Measurements from ENCODE around the gene HS6ST3. TPM values are rescaled to one million over a fixed set of nuclear protein-coding genes. Genes with fewer than 3 reads are reported as not detected.

The HS6ST3 gene
- total RNA-seq, 1 donor, result not detected

DNA sequence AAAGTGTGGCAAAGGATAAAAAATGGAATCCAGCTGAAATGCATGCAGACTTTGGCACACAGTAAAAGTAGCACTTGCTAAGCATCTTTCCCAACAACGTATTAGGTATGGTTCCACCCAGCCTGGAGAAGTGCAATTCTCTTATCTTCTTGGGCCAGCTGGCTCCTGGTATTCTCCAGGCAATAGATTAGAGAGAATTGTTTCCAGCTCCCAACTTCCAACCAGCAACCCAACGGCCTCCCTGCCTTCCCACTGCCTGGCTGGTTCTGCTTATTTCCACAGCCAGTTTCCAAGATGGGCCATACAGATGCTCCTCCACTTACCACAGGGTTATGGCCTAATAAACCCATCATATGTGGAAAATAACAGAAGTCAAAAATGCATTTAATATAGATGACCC is 771.0 kb downstream of the HS6ST3 start:
- DNase-seq (ENCODE audit: low read depth), result no peak
- TF ChIP-seq, protein P1, sequence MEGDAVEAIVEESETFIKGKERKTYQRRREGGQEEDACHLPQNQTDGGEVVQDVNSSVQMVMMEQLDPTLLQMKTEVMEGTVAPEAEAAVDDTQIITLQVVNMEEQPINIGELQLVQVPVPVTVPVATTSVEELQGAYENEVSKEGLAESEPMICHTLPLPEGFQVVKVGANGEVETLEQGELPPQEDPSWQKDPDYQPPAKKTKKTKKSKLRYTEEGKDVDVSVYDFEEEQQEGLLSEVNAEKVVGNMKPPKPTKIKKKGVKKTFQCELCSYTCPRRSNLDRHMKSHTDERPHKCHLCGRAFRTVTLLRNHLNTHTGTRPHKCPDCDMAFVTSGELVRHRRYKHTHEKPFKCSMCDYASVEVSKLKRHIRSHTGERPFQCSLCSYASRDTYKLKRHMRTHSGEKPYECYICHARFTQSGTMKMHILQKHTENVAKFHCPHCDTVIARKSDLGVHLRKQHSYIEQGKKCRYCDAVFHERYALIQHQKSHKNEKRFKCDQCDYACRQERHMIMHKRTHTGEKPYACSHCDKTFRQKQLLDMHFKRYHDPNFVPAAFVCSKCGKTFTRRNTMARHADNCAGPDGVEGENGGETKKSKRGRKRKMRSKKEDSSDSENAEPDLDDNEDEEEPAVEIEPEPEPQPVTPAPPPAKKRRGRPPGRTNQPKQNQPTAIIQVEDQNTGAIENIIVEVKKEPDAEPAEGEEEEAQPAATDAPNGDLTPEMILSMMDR (IDR thresholded peaks at IDR 0.05; ENCODE audit: insufficient read depth, low read depth, low read length), result no peak
- H3K4me3 ChIP-seq (ENCODE audit: low read depth, low read length), result no peak overlapping the region

DNA sequence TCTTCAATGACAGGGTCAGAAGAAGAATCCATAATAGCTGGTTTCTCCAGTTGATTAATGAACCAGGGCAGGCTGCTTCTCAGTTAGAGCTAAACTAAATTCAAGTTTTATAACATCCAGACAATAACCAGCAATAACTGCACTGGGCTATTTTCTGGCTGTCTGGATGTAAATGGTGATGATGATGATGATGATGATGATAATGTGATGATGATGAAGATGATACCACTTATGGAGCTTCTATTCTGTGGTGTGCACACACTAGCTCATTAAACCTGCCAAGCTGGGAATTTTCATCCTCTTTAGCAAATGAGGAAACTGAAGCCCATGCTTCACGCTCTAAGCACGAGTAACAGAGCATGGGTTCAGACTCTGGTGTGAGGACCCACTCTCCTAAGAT is 772.2 kb downstream of the HS6ST3 start:
- DNase-seq (ENCODE audit: low read depth), result no peak
- TF ChIP-seq, protein P1 (IDR thresholded peaks at IDR 0.05; ENCODE audit: insufficient read depth, low read depth, low read length), result no peak
- no peak overlapping the region for H3K4me3 ChIP-seq (ENCODE audit: low read depth, low read length)

DNA sequence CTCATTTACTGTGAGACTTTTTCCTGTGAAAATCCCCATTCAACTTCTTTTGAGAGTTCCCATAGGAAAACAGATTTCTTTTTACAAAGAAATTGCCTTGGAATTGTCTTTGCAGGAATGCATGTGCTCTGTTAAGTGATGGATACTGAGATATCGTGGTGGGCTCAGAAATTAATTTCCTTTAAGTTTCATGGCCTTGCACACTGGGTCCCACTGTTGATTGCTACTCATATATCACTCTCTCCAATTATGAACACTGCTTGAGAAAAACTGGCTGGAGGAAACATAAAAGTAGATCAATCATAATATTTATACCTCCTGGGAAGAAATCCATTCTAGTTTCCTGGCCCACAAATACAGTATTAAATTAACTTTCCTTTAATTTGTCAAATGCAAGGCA is 773.1 kb downstream of the HS6ST3 start:
- TF ChIP-seq, protein P1 (IDR thresholded peaks at IDR 0.05; ENCODE audit: insufficient read depth, low read depth, low read length), result no peak
- DNase-seq (ENCODE audit: low read depth), result no peak

DNA sequence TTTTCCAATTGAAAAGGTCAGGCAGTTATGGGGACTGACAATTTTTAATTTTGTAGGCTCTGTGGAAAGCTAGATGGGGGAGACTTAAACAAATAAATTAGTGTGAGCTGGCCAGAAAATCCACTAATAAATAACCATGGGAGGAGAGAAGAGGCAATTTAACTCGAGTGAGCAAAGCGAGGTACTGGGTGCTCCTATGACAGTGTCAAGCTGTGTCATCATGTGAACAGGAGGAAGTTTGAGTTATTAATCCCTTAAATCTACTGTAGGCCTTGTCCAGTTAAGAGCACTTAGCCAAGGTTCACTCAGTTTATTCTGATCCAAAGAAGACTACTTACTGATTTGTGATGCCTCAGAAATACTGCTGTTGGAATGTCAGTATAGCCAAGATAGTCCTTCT is 781.6 kb downstream of the HS6ST3 start:
- TF ChIP-seq, protein P1 (IDR thresholded peaks at IDR 0.05; ENCODE audit: insufficient read depth, low read depth, low read length), result no peak
- no peak overlapping the region for H3K4me3 ChIP-seq (ENCODE audit: low read depth, low read length)
- DNase-seq (ENCODE audit: low read depth), result no peak

More for the DNA sequence above, 773.1 kb downstream of the HS6ST3 start:
- H3K4me3 ChIP-seq (ENCODE audit: low read depth, low read length), result no peak overlapping the region

DNA sequence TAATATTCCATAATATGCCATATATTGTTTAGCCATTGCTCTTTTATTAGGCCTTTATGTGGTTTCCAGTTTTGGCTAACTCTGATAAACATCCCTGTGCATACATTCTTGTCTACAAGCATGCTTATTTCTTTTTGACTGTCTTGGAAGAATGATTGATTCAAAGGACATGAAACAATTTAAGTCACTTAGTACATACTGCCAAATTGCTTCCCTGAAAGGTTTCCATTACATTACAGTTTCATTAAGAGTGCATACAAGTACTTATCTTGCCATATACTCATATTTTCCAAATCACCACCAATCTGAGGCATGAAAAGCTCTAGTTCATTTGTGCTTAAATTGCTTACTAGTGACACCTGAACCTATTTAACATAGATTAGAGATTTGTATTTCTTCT is 790.5 kb downstream of the HS6ST3 start:
- no peak overlapping the region for H3K4me3 ChIP-seq (ENCODE audit: low read depth, low read length)
- no peak for DNase-seq (ENCODE audit: low read depth)
- TF ChIP-seq, protein P1 (IDR thresholded peaks at IDR 0.05; ENCODE audit: insufficient read depth, low read depth, low read length), result no peak

Other genes starting within 250 kb of the HS6ST3 start
- 63.0 and 63.5 TPM in 2 replicates for gene UGGT2, start 36.7 kb upstream of the HS6ST3 start, total RNA-seq